Endothelial cell of umbilical vein (primary cell): Measurements from ENCODE around the gene SCLT1. TPM values are rescaled to one million over a fixed set of nuclear protein-coding genes. Genes with fewer than 3 reads are reported as not detected.

Source experiments
- BruUV-seq: library from RNA; stranded (reverse); fragments of 400-500 nt; replicated peaks from 2 replicates; lab custom pipeline; 2021; lab: Mats Ljungman, UMichigan
- CTCF ChIA-PET: fragments of 300-600, 350-600 bp; sonication (Branson Sonifier 250); formaldehyde crosslinking; loops from one replicate; lab custom pipeline; 2021; ENCODE audit warnings: antibody characterized with exemption, inconsistent platforms; lab: Charles Lee
- POLR2A ChIA-PET: fragments of 300-600, 350-600 bp; sonication (Branson Sonifier 250); formaldehyde crosslinking; loops from one replicate; lab custom pipeline; 2021; ENCODE audit warnings: antibody characterized with exemption, inconsistent platforms; lab: Charles Lee
- DNase-seq: peaks from one replicate; pipeline ENCODE4 v3.0.0-alpha.2; 2011; ENCODE audit warnings: low read depth, low spot score
- FAIRE-seq: peaks from 2 replicates; lab custom pipeline; 2011; peaks lifted over from hg19 to GRCh38; lab: Jason Lieb, UNC
- H2AFZ ChIP-seq: 2 replicates; pipeline ENCODE4 v1.6.0; 2012; ENCODE audit warnings: low read depth, low read length, control low read depth, inconsistent platforms
- H3K27ac ChIP-seq: 2 replicates; pipeline ENCODE4 v1.5.1; 2011; ENCODE audit warnings: low read depth, mild to moderate bottlenecking, control low read depth, low read length, moderate library complexity; ENCODE audit not compliant: insufficient read depth
- H3K27me3 ChIP-seq, 2 experiments: 2 replicates each; pipeline versions ENCODE4 v1.6.0 to v1.6.1; 2011; ENCODE audit warnings: low read length in 2 of 2, mixed read lengths in 1 of 2; ENCODE audit not compliant: control insufficient read depth in 2 of 2, insufficient read depth in 2 of 2
- H3K36me3 ChIP-seq, 2 experiments: 2 replicates in 1 of 2; 3 replicates in 1 of 2; pipeline ENCODE4 v1.5.1; 2011; ENCODE audit warnings: low read length in 2 of 2, mild to moderate bottlenecking in 1 of 2, moderate library complexity in 1 of 2; ENCODE audit not compliant: control insufficient read depth in 2 of 2, insufficient read depth in 2 of 2; ENCODE audit errors: extremely low read depth in 1 of 2
- H3K4me1 ChIP-seq: 3 replicates; pipeline ENCODE4 v1.5.1; 2011; ENCODE audit warnings: mild to moderate bottlenecking, low read length; ENCODE audit not compliant: control insufficient read depth, insufficient read depth; ENCODE audit errors: extremely low read depth
- H3K4me2 ChIP-seq: 2 replicates; pipeline ENCODE4 v1.6.1; 2011; ENCODE audit warnings: low read length, control low read depth, mixed read lengths; ENCODE audit not compliant: insufficient read depth
- H3K4me3 ChIP-seq, 3 experiments: fragments of 200-600 bp in 1 of 3; sonication (generic), shearing (Covaris generic) in 1 of 3; replicated peaks in 1 of 3; 2 replicates each; pipeline ENCODE4 v1.5.1; 2011 to 2016; ENCODE audit warnings: control low read depth in 3 of 3, low read length in 3 of 3, mild to moderate bottlenecking in 2 of 3, inconsistent platforms in 1 of 3, low read depth in 1 of 3, moderate library complexity in 1 of 3; ENCODE audit not compliant: insufficient read depth in 1 of 3
- H3K79me2 ChIP-seq: 2 replicates; pipeline ENCODE4 v1.6.0; 2012; ENCODE audit warnings: low read length, inconsistent platforms; ENCODE audit not compliant: control insufficient read depth, insufficient read depth
- H3K9ac ChIP-seq: replicated peaks from 2 replicates; pipeline ENCODE3; 2011; ENCODE audit warnings: low read length, control low read depth; ENCODE audit not compliant: insufficient read depth; ENCODE audit errors: extremely low read depth
- H3K9me1 ChIP-seq: replicated peaks from 3 replicates; pipeline ENCODE4 v1.6.0; 2011; ENCODE audit warnings: mild to moderate bottlenecking, low read length; ENCODE audit not compliant: control insufficient read depth, insufficient read depth; ENCODE audit errors: extremely low read depth
- H3K9me3 ChIP-seq: replicated peaks from 2 replicates; pipeline ENCODE4 v1.5.1; 2012; ENCODE audit warnings: low read length, inconsistent platforms; ENCODE audit not compliant: control insufficient read depth, insufficient read depth
- H4K20me1 ChIP-seq: replicated peaks from 2 replicates; pipeline ENCODE3; 2011; ENCODE audit warnings: mild to moderate bottlenecking, low read length; ENCODE audit not compliant: control insufficient read depth, insufficient read depth; ENCODE audit errors: extremely low read depth
- CTCF ChIP-seq, 2 donors: IDR thresholded peaks; 1 replicate in 1 of 2; 2 replicates in 1 of 2; pipeline ENCODE4 v1.5.1; 2011; ENCODE audit warnings: low read length in 2 of 2, mild to moderate bottlenecking in 2 of 2, moderate library complexity in 2 of 2, control low read depth in 1 of 2, inconsistent platforms in 1 of 2, low read depth in 1 of 2; ENCODE audit not compliant: insufficient read depth in 1 of 2; ENCODE audit errors: extremely low read depth in 1 of 2
- GATA2 ChIP-seq: IDR thresholded peaks from 2 replicates; pipeline ENCODE4 v1.7.0; 2011; ENCODE audit warnings: low read depth, mild to moderate bottlenecking, moderate library complexity, mixed read lengths, low read length; ENCODE audit not compliant: insufficient read length, insufficient read depth
- JUN ChIP-seq: IDR thresholded peaks from 2 replicates; pipeline ENCODE4 v1.6.1; 2011; ENCODE audit warnings: borderline replicate concordance, low read depth; ENCODE audit not compliant: insufficient read length, insufficient read depth
- MAX ChIP-seq: IDR thresholded peaks from 2 replicates; pipeline ENCODE4 v1.6.1; 2011; ENCODE audit not compliant: insufficient read depth, insufficient read length
- MYC ChIP-seq: IDR thresholded peaks from one replicate; pipeline ENCODE4 v1.6.1; 2011; ENCODE audit warnings: mild to moderate bottlenecking, low read depth, low read length
- POLR2A ChIP-seq: IDR thresholded peaks from 2 replicates; pipeline ENCODE4 v1.6.1; 2012; ENCODE audit warnings: low read depth, mild to moderate bottlenecking, control low read depth, low read length
- POLR2AphosphoS5 ChIP-seq: IDR thresholded peaks from 2 replicates; pipeline ENCODE4 v1.6.1; 2012; ENCODE audit warnings: low read depth, mild to moderate bottlenecking, control low read depth, low read length, moderate library complexity; ENCODE audit not compliant: insufficient read depth
- dilution Hi-C: fragments of 300-500 bp; cut with MboI; formaldehyde crosslinking; loops from one replicate; pipeline ENCODE4 v1.15.0; 2019; ENCODE audit warnings: low sequenced_read_pairs; ENCODE audit not compliant: extremely low pct_ligation_motif_present
- intact Hi-C: fragments of 100-400 bp; cut with micrococcal nuclease; formaldehyde crosslinking; loops from one replicate; pipeline ENCODE4 v1.10.0; 2022
- polyA plus RNA-seq, 4 experiments: library from polyadenylated mRNA; depleted of rRNA in 3 of 4; stranded (reverse) in 3 of 4; unstranded in 1 of 4; fragments of >200 nt; gene quantifications; 2 replicates each; pipeline versions ENCODE4 v1.2.1 to v1.2.3, GENCODE V29; 2011 to 2012; ENCODE audit warnings: missing spikeins in 1 of 4
- total RNA-seq: library from RNA; stranded (reverse); gene quantifications from 2 replicates; pipeline ENCODE4 v1.2.3, GENCODE V29; 2021

SCLT1 gene
- total and polyA plus RNA-seq, 2 donors (not counting 3 experiments of a cell fraction or from before 2014, with no cell fraction given) = 3.2 to 14.0 TPM

DNA sequence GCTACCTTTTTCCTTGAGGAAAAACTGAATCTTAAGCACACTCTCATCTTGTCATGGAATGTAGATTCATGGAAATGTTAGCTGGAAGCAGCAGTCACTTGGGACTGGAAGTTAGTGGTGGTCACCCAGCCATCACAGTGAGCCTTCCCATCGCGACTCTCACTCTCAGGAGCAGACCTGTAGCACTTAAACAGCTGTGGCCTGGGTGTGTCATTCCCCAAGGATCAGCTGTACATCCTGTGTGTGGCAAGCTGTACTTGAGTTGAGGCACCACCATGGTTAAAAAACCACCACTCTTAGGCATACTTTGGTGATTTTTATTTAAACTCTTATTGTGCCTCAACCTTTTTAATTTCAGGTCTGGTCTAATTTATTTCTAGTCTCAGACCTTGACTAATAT lies 237.1 kb downstream of the SCLT1 start:
- Histone ChIP-seq H3K9me1 (no peaks in the 10 kb centered on the region), H3K27me3 (no peaks in the 10 kb centered on the region), H3K4me3 (no peak overlapping the region), H3K4me2 (no peak overlapping the region), H3K27ac (no peak overlapping the region), H3K4me1 (no peaks in the 10 kb centered on the region), H3K79me2 (peaks cover 4% of the 10 kb centered on the region), H3K9ac (no peak overlapping the region), H2AFZ (no peak overlapping the region), H3K9me3 (no peaks in the 10 kb centered on the region), H4K20me1 (no peaks in the 10 kb centered on the region), H3K36me3 (peaks cover 33 to 41% of the 10 kb centered on the region in 2 experiments)
- TF ChIP-seq POLR2AphosphoS5 (no peak), JUN (no peak), POLR2A (no peak), GATA2 (no peak), CTCF (IDR thresholded peaks at IDR 0.05; ENCODE audit: extremely low read depth in 1 of 2, insufficient read depth in 1 of 2, low read depth in 1 of 2, low read length in 2 of 2) (no peak), MAX (no peak), MYC (no peak)
- FAIRE-seq = no peak
- POLR2A ChIA-PET = no interaction called here
- no TSS peak for BruUV-seq
- DNase-seq = no peak
- CTCF ChIA-PET = interaction anchor here (0.7 to 4.0 kb wide), 5 partner anchors 12 to 665 kb away, joined by 3 to 12 read pairs (median 3); no protein-coding TSS in a partner anchor
- dilution Hi-C loops (no loop called here), intact Hi-C loops (no loop called here)
